ENCODE results near the gene MGA. TPM values are rescaled to one million over a fixed set of nuclear protein-coding genes. Genes with fewer than 3 reads are reported as not detected.
A peak's percentile ranks its signal among the peaks of the same experiment; 100 is the strongest.

Gene MGA
- polyA plus RNA-seq, 1 donor (not counting 4 experiments of a cell fraction or from before 2014, with no cell fraction given) = 6.3 TPM

DNA sequence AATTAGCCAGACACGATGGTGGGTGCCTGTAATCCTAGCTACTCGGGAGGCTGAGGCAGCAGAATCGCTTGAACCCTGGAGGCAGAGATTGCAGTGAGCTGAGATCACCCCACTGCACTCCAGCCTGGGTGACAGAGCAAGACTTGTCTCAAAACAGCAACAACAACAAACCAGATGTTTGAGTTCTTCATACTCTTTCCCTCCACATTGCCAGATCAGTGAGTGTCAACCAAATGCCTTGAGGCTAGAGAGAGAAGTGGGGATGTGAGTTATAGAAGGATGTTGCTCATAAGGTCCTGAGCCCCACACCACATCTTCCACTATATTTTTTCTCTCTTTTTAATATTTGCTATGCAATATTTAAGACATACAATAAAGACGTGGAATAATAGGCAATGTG lies 133.9 kb downstream of the MGA start:
- Histone ChIP-seq H3K9me3 (ENCODE audit: control insufficient read depth, low read depth, low read length) (no peaks in the 10 kb centered on the region), H3K27ac (ENCODE audit: control insufficient read depth, insufficient read depth, low read length) (peak overlapping the region; percentile 84), H3K4me1 (ENCODE audit: control insufficient read depth, extremely low read depth, insufficient read depth, low read length) (peaks cover 92% of the 10 kb centered on the region), H3K79me2 (ENCODE audit: control insufficient read depth, insufficient read depth, low read length) (peaks cover 77% of the 10 kb centered on the region), H2AFZ (ENCODE audit: control insufficient read depth, low read length) (no peak overlapping the region), H3K36me3 (ENCODE audit: control insufficient read depth in 2 of 2, extremely low read depth in 1 of 2, insufficient read depth in 2 of 2, low read length in 2 of 2) (peaks cover 10 to 14% of the 10 kb centered on the region in 2 experiments), H3K9me1 (ENCODE audit: control insufficient read depth, extremely low read depth, insufficient read depth, low read length) (no peaks in the 10 kb centered on the region), H3K4me3 (ENCODE audit: control insufficient read depth in 2 of 3, extremely low read depth in 1 of 3, insufficient read depth in 2 of 3, low read depth in 1 of 3, low read length in 3 of 3) (peak overlapping the region in 1 of 3 experiments; percentile 1), H3K4me2 (ENCODE audit: control insufficient read depth, extremely low read depth, insufficient read depth, low read depth, low read length) (peak overlapping the region; percentile 55), H3K9ac (ENCODE audit: control insufficient read depth, extremely low read depth, insufficient read depth, low read length) (peak overlapping the region; percentile 75), H4K20me1 (ENCODE audit: control insufficient read depth, extremely low read depth, insufficient read depth, low read length) (no peaks in the 10 kb centered on the region), H3K27me3 (ENCODE audit: control insufficient read depth, extremely low read depth, insufficient read depth, low read length) (no peaks in the 10 kb centered on the region)
- peak; percentile 69 for FAIRE-seq
- dilution Hi-C loops (cut with MboI; ENCODE audit: extremely low pct_ligation_motif_present, low sequenced_read_pairs) = no loop called here
- TF ChIP-seq, protein P1, sequence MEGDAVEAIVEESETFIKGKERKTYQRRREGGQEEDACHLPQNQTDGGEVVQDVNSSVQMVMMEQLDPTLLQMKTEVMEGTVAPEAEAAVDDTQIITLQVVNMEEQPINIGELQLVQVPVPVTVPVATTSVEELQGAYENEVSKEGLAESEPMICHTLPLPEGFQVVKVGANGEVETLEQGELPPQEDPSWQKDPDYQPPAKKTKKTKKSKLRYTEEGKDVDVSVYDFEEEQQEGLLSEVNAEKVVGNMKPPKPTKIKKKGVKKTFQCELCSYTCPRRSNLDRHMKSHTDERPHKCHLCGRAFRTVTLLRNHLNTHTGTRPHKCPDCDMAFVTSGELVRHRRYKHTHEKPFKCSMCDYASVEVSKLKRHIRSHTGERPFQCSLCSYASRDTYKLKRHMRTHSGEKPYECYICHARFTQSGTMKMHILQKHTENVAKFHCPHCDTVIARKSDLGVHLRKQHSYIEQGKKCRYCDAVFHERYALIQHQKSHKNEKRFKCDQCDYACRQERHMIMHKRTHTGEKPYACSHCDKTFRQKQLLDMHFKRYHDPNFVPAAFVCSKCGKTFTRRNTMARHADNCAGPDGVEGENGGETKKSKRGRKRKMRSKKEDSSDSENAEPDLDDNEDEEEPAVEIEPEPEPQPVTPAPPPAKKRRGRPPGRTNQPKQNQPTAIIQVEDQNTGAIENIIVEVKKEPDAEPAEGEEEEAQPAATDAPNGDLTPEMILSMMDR (optimal IDR thresholded peaks at IDR 0.05 in 1 of 3, IDR thresholded peaks at IDR 0.05 in 1 of 3, conservative IDR thresholded peaks at IDR 0.05 in 1 of 3; ENCODE audit: extremely low read depth in 1 of 3, insufficient read depth in 2 of 3, low read length in 3 of 3) = no peak
- TF ChIP-seq EZH2 (IDR thresholded peaks at IDR 0.05; ENCODE audit: low read length) = no peak
- DNase-seq (ENCODE audit: low read depth, low spot score) = peak; percentile 80

DNA sequence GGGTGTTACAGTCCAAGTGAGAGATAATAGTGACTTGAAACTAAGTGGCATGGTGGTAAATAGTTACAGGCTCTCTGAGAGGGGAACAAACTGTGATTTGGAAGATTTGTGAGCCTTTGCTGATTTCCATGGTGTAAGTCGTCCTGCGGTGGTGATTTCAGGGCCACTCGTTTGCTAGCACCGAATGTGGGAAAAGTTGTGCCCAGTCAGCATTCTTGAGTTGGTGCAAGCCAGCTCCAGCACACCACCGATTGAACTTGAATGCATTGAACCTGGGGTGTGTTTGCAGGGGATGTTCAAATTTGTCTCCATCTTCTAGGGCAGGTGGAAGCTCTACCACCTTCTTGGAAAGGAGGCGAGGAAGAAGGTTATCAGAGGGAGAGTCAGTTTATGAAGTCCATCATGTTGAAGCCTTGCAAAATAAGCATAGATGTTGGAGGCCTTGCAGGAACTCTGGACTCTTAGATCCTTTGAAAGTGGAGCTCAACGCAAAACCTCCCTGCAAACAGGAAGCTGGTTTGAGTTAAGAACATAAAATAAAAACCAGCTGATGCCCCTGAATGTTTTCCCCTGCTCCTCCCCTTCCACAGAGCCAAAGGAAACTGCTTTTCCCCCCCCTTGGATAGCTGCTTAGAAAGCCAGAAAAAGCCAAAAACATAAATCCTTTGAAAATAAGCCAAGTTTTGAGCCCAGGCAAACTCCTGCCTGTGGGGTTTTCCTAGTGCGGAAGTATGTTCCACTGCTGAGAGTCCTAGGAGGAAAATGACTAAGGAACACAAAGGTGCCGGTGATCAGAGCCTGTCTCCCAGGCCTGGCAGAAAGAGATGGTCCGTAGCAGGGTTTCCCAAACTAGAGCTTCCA lies 136.0 kb downstream of the MGA start:
- peaks cover 81% of the 10 kb centered on the region for H3K4me1 ChIP-seq (ENCODE audit: control insufficient read depth, extremely low read depth, insufficient read depth, low read length)
- DNase-seq (ENCODE audit: low read depth, low spot score) = no peak
- H3K27ac ChIP-seq (ENCODE audit: control insufficient read depth, insufficient read depth, low read length) = peak overlapping the region; percentile 87
- dilution Hi-C loops (cut with MboI; ENCODE audit: extremely low pct_ligation_motif_present, low sequenced_read_pairs) = no loop called here
- no peaks in the 10 kb centered on the region for H4K20me1 ChIP-seq (ENCODE audit: control insufficient read depth, extremely low read depth, insufficient read depth, low read length)
- H3K79me2 ChIP-seq (ENCODE audit: control insufficient read depth, insufficient read depth, low read length) = peaks cover 72% of the 10 kb centered on the region
- no peaks in the 10 kb centered on the region for H3K9me1 ChIP-seq (ENCODE audit: control insufficient read depth, extremely low read depth, insufficient read depth, low read length)
- H3K4me2 ChIP-seq (ENCODE audit: control insufficient read depth, extremely low read depth, insufficient read depth, low read depth, low read length) = peak overlapping the region; percentile 50
- H3K27me3 ChIP-seq (ENCODE audit: control insufficient read depth, extremely low read depth, insufficient read depth, low read length) = no peaks in the 10 kb centered on the region
- H3K36me3 ChIP-seq (ENCODE audit: control insufficient read depth in 2 of 2, extremely low read depth in 1 of 2, insufficient read depth in 2 of 2, low read length in 2 of 2) = peaks cover 13 to 21% of the 10 kb centered on the region in 2 experiments
- H3K9me3 ChIP-seq (ENCODE audit: control insufficient read depth, low read depth, low read length) = no peaks in the 10 kb centered on the region
- H3K4me3 ChIP-seq (ENCODE audit: control insufficient read depth in 2 of 3, extremely low read depth in 1 of 3, insufficient read depth in 2 of 3, low read depth in 1 of 3, low read length in 3 of 3) = peak overlapping the region in 1 of 3 experiments; percentile 51
- no peak for TF ChIP-seq EZH2 (IDR thresholded peaks at IDR 0.05; ENCODE audit: low read length)
- TF ChIP-seq, protein P1 (optimal IDR thresholded peaks at IDR 0.05 in 1 of 3, IDR thresholded peaks at IDR 0.05 in 1 of 3, conservative IDR thresholded peaks at IDR 0.05 in 1 of 3; ENCODE audit: extremely low read depth in 1 of 3, insufficient read depth in 2 of 3, low read length in 3 of 3) = no peak
- FAIRE-seq = peak; percentile 29
- H2AFZ ChIP-seq (ENCODE audit: control insufficient read depth, low read length) = no peak overlapping the region
- peak overlapping the region; percentile 52 for H3K9ac ChIP-seq (ENCODE audit: control insufficient read depth, extremely low read depth, insufficient read depth, low read length)

All from keratinocyte (primary cell).